GM18499 (cell line): ENCODE measurements around the gene RARRES2.
A peak's percentile ranks its signal among the peaks of the same experiment; 100 is the strongest.
"Not testable (repeated sequence)": the region's sequence is repeated elsewhere in the genome, so short reads cannot be mapped to it uniquely, and the experiment has no call there.

Experiments used
- ATAC-seq: cut with Tn5 transposase; IDR thresholded peaks from one replicate; pipeline ENCODE4 v1.9.1; 2021; ENCODE audit warnings: moderate number of reproducible peaks; ENCODE audit not compliant: insufficient read depth, unreplicated experiment

RARRES2 gene

DNA sequence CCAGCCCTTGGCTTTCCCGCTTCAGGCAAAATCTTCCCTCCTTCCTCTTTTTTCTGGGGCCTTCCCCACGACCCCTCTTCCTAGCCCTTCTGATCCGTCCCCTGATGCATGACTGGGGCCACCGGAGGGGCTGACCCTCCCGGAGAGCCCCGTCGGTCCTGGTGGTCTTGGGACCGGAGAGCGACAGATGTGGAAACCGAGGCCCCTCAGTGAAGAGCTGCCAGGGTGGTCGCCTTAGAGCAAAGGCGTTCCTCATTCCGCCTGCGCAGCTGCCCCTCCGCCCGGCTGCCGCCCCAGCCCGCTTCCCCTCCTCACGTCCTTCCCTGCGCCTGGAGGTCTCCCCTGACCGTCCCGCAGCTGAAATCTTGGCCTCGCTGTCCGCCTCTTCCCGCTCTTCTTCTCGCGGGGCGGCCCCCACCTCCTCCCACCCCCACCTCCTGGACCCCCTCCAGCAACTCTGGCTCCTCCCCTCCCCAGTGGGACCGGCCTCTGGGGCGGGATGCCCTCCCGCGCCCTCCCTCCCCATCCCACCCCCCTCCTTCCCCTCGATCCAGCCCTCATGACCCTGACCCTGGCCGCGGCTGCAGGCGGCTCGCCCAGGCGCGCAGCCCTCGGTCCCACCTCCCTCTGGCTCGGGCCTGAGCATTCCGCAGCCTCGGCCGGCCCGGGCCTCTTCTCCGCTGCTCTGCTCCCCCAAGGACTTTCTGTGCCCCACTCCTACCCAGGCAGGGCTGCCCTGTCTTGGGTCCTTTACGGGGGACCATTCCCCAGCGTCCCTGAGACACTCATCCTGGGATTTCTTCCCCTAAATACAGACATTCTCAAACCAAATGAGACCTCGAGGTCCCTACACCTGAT is at the start of gene RARRES2:
Gene RARRES2, minus strand, starts transcription at position 367 of the 858 bp plus-strand sequence. CDS start 1,020 bp downstream, outside the sequence.
- ATAC-seq, result no peak

DNA sequence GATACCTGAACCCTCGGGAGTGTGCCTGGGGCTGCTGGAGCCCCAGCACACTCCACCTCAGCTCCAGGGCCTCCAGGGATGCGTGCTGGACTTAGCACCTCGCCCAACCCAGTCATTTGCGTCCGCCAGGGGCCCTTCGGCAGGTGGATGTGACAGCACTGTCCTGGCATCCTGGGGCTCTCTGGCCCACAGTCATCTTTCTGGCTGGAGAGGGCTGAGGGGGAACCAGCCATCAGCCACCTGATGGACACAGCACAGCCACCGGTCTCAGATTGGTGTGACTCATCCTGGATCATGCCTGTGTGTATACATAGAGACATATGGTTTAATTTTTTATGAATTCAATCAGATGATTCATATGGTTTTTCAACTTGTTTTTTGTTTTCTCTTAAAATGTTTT is 48.8 kb upstream of the RARRES2 start:
- ATAC-seq, result no peak

DNA sequence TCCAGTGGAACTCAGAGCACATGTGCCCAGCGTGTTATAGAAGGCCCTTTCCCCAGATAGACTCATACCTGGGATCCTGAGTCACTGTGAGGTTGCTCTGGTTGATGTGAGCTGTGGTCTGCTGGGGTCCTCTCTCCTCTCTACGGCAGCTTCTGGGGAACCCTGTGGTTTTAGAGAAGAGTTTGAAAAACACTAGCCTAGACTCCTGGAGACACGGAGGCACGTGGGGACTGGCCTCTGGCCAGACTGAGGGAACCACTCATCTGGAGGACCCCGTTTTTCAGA is 48.0 kb upstream of the RARRES2 start:
- ATAC-seq, result no peak

DNA sequence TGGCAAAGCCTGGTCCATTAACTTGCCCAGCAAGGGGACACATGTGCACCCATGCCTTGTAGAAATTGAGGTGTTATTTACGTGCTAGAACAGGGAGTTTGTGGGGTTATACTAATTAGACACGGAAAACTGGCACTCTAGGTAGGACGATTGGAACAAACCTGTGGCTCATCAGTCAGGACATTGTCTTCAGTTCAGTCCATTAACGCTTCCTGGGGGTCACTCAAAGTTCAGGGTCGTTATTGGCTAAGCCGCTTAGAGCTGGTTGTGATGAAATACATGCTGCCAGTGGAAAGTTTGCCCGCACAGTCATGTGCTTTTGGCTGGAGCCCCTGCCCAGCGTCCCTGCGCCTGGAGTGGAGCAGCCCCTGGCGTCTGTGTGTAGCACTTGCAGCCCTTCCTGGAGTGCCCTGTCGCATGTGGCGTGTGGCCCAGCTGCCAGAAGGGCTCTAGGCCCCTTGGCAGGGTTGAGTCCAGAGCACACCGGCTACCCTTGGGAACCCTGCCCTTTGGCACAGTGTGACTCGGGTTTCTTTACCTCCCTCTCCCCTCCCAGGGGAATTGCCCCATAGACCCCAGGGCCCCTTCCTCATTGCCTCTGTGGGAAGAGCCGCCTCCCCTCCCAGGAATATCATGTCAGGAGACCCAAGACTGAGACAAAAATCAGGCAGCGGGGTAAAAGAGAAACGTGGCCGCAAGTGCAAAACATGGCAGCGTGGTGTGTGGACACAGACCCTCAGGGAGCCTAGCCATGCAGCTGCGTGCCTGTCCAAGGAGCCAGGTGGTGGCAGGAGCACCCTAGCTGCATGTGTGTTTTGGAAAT is 47.5 kb upstream of the RARRES2 start:
- no peak for ATAC-seq

DNA sequence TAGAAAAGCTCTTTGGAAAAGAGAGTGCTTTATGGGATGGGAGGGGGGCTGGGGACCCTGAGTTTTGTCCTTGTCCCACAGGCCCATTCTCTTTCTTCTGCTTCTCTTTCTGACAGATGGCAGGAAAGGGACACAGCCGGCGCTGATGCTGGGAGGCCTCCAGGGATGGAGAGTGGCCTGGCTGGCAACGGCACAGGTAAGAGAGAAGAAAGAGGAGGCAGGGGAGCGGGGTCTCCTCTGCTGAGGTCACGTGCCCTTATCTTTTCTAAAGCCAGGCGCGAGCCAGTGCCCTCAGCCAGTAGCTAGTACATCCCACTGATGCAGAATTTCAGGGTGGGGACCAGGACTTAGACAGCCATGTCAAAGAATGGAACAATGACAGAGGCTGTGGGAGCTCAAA is 46.9 kb upstream of the RARRES2 start:
- ATAC-seq, result no peak

DNA sequence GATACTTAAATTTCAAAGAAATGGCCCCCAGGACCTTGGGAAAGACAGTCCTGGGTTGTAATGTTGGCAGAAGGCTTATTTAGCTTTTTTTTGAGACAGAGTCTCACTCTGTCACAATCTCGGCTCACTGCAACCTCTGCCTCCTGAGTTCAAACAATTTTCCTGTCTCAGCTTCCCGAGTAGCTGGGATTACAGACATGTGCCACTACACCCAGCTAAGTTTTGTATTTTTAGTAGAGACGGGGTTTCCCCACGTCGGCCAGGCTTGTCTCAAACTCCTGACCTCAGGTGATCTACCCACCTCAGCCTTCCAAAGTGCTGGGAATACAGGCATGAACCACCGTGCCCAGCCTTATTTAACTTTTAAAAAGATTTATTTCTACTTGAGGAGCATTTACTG is 44.5 kb upstream of the RARRES2 start:
- not testable (repeated sequence) for ATAC-seq

DNA sequence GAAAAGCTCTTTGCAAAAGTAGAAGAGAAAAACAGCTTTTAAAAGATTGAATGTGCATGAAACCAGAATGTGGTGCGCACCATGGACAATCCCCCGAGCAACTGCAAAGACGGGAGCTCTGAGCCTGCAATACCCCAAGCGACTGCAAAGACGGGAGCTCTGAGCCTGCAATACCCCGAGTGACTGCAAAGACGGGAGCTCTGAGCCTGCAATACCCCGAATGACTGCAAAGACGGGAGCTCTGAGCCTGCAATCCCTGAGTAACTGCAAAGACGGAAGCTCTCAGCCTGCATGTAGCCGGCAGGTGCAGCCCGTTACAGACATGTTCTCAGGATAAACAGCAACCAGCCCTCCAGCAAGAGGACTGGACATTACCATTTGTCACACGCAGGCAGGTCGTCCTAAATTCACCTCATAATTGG is 43.9 kb upstream of the RARRES2 start:
- ATAC-seq, result no peak

DNA sequence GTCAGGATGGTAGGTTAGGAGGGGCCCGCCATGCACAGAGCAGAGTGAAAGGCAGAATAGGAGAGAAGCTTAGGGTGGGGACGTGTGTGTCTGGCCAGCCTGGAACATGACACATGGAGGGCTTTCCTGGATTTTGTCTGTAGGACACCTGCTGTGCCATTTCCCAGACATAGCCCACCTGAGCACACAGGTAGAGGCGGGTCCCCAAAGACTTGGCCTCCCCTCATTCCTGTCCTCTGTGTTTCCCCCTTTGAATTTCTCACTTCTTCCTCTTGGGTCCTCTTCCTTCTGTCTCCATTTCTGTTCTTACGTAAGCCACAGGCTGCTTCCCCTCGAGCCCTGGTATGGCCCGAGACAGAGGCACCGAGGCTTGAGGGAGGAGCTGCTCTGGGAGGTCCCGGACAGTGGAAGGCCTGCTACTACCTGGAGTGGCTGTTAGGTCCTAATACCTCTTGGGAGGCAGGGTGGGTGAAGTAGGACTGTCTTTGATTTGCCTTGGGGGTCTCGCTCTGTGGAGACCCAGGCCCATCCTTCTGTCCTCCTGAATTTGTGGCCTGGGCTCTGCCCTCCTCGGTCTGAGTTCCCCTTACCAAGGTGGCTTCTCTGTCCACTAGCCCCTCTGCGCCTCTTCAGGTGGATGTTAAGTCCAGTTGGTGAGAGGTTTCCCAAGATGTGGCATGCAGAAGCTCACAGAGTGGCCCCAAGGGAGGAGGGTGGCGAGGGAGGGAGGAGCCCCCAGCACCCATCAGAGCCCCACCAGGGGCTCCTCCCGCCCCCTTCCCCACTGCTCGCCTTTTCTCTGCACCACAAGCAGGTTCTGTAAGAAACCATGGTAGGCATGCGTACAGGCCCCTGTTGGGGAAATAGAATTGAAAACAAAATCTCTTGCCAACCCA is 43.2 kb upstream of the RARRES2 start:
- no peak for ATAC-seq

DNA sequence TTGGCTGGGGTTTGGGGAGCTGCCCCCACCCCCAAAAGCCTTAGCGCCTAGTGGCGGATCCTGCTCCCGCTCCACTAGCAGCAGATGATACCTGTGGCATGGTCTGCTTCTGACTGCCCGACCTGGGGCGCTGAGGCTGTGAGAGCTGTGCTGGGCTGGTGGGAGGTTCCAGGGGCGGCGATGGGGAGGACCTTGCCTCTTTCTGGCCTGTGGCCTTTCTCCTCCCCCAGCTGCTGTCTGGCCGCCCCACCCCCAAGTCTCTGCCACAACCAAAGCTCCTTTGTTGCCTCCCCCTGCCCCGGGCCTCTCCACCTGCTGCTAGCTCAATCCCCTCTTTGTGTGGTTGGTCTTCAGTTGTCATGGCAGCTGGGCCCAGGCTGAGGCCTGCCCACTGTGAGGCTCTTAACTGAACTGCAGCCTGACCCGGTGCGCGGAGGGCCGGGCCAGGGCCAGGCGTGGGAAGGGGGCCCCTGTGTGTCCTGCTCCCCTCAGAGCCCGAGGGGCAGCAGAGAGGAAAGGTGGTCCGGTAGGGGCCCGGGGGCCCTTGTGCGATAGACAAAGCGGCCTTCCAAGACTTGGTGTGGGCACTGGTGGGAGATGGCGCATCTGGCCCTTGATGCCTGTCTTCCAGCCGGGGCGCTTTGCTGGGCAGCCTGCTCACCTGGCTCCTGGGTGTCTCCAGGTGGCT is 42.4 kb upstream of the RARRES2 start:
- no peak for ATAC-seq

DNA sequence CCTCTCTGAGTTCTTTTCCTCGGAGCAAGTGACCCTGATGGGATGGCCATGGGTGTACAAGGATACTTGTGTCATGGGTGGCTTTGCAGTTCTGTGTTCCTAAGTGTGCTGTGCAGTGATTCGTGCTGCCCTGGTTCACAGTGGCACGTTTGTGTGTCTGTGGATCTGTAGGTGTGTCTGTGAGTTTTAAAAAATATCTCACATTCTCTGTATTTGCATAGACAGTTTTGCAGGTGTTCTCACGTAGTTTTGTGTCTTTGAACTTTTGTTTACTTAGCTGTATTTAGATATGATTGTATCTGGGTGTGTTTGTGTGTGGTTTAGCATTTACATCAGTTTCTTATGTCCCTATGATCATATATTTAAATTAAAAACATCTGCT is 41.4 kb upstream of the RARRES2 start:
- ATAC-seq, result no peak

DNA sequence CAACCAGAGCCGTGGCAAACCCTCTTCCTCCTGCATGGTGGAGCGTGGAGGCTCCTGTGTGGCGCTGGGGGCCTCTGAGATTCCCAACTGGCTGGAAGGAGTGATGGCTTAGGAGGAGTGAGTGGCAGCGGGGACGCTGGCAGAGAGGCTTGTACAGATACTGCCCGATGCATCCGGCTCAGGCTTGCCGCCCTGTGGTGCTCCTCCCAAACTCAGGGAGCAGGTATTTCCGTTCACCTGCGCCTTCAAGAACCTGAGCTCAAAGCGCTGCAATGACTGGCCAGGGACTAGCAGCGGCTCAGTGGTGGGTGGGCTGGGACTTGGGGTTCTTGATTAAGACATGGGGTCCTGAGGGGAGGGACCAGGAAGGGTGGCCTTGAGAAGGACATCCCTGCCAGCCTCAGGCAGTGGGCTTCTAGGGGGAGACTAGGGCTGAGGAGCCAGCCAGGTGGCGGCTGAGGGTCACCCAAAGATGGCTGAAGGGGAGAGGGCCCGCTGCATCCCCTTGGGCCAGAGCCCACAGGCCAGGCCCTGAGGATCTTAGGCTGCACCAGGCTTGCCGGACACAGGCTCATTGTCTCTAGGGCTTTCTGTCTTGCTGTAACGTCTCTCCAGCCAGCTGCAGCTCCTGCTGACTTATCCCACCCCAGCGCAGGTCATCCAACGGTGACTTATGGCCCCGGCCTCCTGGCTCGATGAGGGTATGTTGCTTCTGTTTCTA is 40.9 kb upstream of the RARRES2 start:
- no peak for ATAC-seq

DNA sequence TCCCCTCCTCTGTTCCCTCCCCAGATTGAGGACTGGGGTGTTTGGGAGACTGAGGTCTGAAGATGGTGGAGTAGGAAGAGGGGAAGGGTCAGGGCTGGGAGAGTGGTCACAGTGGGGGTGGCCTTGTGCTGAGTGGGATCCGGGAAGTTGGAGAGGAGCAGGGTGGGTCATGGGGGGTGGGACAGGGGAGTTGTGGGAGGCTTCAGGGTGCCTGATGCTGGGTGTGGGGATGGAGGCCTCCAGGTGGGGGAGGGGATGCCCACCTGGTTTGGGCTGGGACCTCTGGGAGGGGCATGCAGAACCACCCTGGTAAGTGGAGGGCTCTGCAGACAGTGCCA is 40.3 kb upstream of the RARRES2 start:
- ATAC-seq, result no peak

DNA sequence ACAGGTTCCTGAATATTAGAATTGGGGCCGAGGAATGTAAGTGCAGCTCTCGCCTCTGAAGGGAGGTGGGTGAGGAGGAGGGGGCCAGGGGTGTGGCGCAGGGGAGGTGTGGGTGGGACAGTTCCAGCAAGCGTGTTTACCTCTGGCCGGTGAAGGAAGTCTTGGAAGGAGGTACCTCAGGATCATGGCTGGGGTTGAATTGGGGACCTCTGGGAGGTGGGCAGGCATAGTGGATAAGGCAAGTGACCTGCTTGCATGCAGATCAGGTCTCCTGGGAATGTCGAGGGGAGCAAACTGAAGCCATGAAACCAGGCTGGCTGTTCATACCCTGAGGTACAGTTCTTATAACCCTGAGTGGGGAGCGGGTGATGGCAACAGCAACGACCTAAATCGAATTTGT is 39.7 kb upstream of the RARRES2 start:
- ATAC-seq, result no peak

DNA sequence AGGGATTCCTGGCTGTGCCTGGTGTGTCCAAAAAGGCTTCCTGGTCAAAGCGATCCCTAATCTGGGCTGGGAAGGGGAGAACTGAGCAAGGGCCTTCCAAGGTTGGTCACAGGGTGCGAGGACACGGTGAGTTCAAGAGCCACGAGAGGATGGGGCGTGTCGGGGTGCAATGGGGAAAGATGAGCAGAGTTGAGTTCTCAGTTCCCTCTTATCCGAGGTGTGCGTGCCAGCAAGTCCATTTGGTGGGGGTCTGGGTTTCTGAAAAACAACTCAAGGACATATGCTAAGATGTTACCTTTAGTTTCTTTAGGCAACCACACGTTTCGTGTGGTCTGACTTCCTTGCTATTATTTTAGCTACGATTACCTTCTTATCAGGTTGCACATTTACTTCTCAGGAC is 39.0 kb upstream of the RARRES2 start:
- ATAC-seq, result no peak

DNA sequence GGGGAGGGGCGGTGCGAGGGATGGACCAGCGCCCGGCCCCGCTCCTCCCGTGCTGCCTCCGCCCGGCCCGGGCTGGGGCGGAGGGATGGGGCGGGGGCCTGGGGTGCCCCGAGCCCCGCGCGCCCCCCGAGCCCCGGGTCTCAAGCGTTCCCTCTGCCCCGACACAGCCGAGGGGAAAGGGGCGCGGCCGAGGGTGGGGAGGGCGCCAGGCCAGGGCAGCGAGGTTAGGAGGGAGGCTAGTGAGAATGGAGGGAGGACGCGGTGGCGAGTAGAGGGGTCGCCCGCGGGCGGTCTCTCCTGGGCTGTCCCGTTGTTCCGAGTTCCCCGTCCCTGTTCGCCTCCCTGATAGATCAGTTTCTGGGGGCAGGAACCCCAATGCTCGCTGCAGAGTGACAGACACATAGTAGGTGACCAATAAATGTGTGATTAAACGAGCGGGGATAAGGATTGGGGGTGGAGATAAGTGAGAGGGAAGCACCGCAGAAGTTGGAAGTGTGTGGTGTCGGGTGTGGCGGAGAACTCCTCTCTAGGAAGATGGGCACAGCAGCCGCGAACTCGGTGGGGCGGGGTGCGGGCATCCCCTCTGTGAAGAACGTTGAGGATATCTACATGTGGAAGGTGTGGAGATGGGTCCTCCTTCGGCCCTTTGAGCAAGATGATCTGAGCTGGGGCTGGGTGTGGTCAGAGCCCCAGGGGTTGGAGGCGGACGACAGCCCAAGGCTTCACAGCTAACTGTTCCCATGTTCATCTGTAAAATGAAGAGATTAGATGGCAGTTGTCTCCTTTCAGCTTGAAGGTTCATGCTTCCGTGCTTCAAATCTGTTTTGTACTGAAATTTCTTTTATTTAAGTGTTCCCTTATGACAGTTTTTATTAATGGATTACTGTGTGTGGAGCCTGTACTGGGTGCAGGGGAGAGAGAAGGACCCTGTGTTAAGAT is 38.3 kb upstream of the RARRES2 start:
- peak; percentile 19 for ATAC-seq

DNA sequence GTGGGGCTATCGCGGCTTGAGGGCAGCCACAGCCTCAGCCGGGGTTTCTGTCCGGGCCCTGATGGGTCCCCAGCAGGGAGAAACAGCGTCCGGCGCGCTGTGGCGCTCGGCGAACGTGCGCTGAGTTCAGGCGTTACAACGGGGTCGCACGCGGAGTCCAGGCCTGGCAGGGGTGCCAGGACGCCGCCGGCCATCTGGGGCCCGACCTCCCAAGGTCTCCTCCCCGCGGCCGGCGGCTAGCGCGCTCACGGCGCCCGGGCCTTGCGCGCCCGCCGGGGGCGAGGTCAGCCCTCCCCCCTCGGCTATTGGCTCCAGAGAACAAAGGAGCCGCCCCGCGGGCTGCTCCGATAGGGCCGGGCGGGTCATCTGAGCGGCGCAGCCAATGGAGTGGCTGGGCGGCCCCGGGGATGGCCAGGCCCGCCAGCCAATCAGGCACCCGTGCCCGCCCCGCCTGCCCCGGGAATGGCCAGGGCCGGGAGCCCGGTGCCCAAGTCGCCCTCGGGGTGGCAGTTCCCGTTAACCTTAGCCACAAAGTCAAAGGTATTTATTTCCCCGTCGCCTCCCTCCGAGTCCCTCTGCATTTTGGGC is 37.5 kb upstream of the RARRES2 start, which contains the start of gene ZNF775:
Gene ZNF775, plus strand, starts transcription at position 478 of the 588 bp plus-strand sequence. CDS start 9,141 bp downstream, outside the sequence.
- ATAC-seq, result peak; percentile 38

DNA sequence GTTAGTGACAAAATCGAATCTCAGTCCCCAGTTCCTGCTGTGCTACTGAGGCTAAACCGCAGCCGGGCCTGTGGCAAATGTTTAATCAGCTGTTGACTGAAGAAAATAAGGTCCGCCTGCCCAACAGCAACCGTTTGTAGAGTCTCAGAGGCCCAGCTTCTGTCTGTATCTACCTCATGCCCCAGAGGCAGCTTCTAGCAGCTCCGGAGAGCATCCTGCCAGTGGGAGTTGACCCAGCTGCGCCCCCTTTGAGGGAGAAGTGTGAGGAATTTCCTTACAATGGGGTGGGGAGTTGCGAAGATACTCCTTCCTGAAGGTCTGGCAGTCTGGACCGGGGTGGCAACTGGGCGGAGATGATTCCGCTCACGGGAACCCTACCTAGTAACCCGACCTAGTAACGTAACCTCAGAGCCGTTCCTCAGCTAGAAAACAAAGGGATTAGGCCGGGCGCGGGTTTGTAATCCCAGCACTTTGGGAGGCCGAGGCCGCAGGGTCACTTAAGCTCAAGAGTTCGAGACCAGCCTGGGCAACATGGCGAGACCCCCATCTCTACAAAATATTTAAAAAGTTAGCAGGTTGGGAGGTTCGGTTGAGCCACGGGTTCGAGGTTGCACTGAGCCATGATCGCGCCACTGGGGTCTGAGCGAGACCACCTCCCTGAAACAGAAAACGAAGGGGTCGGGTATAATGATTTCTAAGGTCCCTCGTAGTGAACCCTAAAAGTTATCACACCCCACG is 36.9 kb upstream of the RARRES2 start:
- ATAC-seq, result no peak
